PC-3 (cell line): ENCODE measurements around the gene UBASH3B. TPM values are rescaled to one million over a fixed set of nuclear protein-coding genes. Genes with fewer than 3 reads are reported as not detected.

ENCODE experiments used
- ATAC-seq: fragments of 200-7000 bp; cut with Tn5 transposase; 2 replicates; pipeline ENCODE4 v1.9.1; 2020; ENCODE audit warnings: mild to moderate bottlenecking, moderate library complexity
- BruUV-seq: library from RNA; stranded (reverse); fragments of 400-500 nt; replicated peaks from 2 replicates; lab custom pipeline; 2021; lab: Mats Ljungman, UMichigan
- CTCF ChIA-PET: fragments of 300-600 bp; sonication (Branson Sonifier 250); formaldehyde crosslinking; loops from one replicate; lab custom pipeline; 2022; ENCODE audit warnings: antibody characterized with exemption; lab: Charles Lee
- POLR2A ChIA-PET: fragments of 300-600 bp; sonication (Branson Sonifier 250); formaldehyde crosslinking; loops from one replicate; lab custom pipeline; 2022; ENCODE audit warnings: antibody characterized with exemption; ENCODE audit not compliant: unreplicated experiment; lab: Charles Lee
- DNase-seq: peaks from one replicate; pipeline ENCODE4 v3.0.0-alpha.2; 2015
- H2AFZ ChIP-seq: fragments of 300-600 bp; sonication (generic); 2 replicates; pipeline ENCODE4 v1.6.0; 2016; ENCODE audit warnings: antibody characterized with exemption, low read length
- H3F3A ChIP-seq: fragments of 300-600 bp; sonication (generic); one replicate; pipeline ENCODE4 v1.6.0; 2017; ENCODE audit warnings: antibody characterized with exemption, low read length, control low read depth, mild to moderate bottlenecking; ENCODE audit not compliant: unreplicated experiment
- H3K27ac ChIP-seq: fragments of 300-600 bp; sonication (generic); 2 replicates; pipeline ENCODE4 v1.5.1; 2016; ENCODE audit warnings: mild to moderate bottlenecking, low read length
- H3K27me3 ChIP-seq: fragments of 300-600 bp; sonication (generic); 2 replicates; pipeline ENCODE4 v1.6.1; 2016; ENCODE audit warnings: low read length, mixed read lengths
- H3K36me3 ChIP-seq: fragments of 300-600 bp; sonication (generic); 2 replicates; pipeline ENCODE4 v1.6.1; 2016; ENCODE audit warnings: low read depth, mixed run types, low read length, mixed read lengths
- H3K4me1 ChIP-seq: fragments of 300-600 bp; sonication (generic); 2 replicates; pipeline ENCODE4 v1.5.1; 2016; ENCODE audit warnings: low read length; ENCODE audit not compliant: insufficient read depth
- H3K4me2 ChIP-seq: fragments of 300-600 bp; sonication (generic); 2 replicates; pipeline ENCODE4 v1.6.0; 2016; ENCODE audit warnings: low read length
- H3K4me3 ChIP-seq: fragments of 300-600 bp; sonication (generic); 2 replicates; pipeline ENCODE4 v1.5.1; 2016; ENCODE audit warnings: mild to moderate bottlenecking, low read length, mixed read lengths
- H3K79me2 ChIP-seq: fragments of 300-600 bp; sonication (generic); 2 replicates; pipeline ENCODE4 v1.6.1; 2017; ENCODE audit warnings: low read length, mixed read lengths
- H3K9ac ChIP-seq: fragments of 300-600 bp; sonication (generic); 2 replicates; pipeline ENCODE4 v1.6.0; 2016; ENCODE audit warnings: mild to moderate bottlenecking, low read length
- H3K9me2 ChIP-seq: fragments of 300-600 bp; sonication (generic); replicated peaks from 2 replicates; pipeline ENCODE4 v1.6.1; 2016; ENCODE audit warnings: mixed run types, low read length, mixed read lengths
- H3K9me3 ChIP-seq: fragments of 300-600 bp; sonication (generic); 2 replicates; pipeline ENCODE4 v1.6.1; 2016; ENCODE audit warnings: low read length, mixed read lengths
- H4K20me1 ChIP-seq: fragments of 300-600 bp; sonication (generic); 2 replicates; pipeline ENCODE4 v1.6.1; 2016; ENCODE audit warnings: low read length, mixed read lengths
- EZH2 ChIP-seq: fragments of 300-600 bp; sonication (generic); IDR thresholded peaks from one replicate; pipeline ENCODE4 v1.6.1; 2017; ENCODE audit warnings: antibody characterized with exemption, mild to moderate bottlenecking, low read length; ENCODE audit not compliant: unreplicated experiment
- EZH2phosphoT487 ChIP-seq: fragments of 300-600 bp; sonication (generic); IDR thresholded peaks from 2 replicates; pipeline ENCODE4 v1.6.1; 2018; ENCODE audit warnings: mild to moderate bottlenecking, antibody characterized with exemption, low read length, borderline replicate concordance
- intact Hi-C: fragments of 100-400 bp; cut with micrococcal nuclease; formaldehyde crosslinking; loops from 2 replicates; pipeline ENCODE4 v1.9.0; 2023
- total RNA-seq: library from RNA; depleted of rRNA; stranded (reverse); fragments of >200 nt; gene quantifications from 2 replicates; pipeline ENCODE4 v1.2.3, GENCODE V29; 2014
- TF ChIP-seq, protein P1 (sequence below): fragments of 300-600 bp; sonication (generic); conservative IDR thresholded peaks from 2 replicates; pipeline ENCODE4 v1.5.1; 2017; ENCODE audit warnings: antibody characterized with exemption, low read depth, mild to moderate bottlenecking, low read length

The UBASH3B gene
- total RNA-seq, 1 experiment from 2014 or later, result 178 TPM

GRCh38 chr11:122832721-122833470 lies 177.4 kb downstream of the UBASH3B start:
- no peak for TF ChIP-seq EZH2phosphoT487
- no peak for TF ChIP-seq EZH2
- TF ChIP-seq, protein P1, sequence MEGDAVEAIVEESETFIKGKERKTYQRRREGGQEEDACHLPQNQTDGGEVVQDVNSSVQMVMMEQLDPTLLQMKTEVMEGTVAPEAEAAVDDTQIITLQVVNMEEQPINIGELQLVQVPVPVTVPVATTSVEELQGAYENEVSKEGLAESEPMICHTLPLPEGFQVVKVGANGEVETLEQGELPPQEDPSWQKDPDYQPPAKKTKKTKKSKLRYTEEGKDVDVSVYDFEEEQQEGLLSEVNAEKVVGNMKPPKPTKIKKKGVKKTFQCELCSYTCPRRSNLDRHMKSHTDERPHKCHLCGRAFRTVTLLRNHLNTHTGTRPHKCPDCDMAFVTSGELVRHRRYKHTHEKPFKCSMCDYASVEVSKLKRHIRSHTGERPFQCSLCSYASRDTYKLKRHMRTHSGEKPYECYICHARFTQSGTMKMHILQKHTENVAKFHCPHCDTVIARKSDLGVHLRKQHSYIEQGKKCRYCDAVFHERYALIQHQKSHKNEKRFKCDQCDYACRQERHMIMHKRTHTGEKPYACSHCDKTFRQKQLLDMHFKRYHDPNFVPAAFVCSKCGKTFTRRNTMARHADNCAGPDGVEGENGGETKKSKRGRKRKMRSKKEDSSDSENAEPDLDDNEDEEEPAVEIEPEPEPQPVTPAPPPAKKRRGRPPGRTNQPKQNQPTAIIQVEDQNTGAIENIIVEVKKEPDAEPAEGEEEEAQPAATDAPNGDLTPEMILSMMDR, result no peak
- ATAC-seq, result no peak
- CTCF ChIA-PET, result no interaction called here

DNA sequence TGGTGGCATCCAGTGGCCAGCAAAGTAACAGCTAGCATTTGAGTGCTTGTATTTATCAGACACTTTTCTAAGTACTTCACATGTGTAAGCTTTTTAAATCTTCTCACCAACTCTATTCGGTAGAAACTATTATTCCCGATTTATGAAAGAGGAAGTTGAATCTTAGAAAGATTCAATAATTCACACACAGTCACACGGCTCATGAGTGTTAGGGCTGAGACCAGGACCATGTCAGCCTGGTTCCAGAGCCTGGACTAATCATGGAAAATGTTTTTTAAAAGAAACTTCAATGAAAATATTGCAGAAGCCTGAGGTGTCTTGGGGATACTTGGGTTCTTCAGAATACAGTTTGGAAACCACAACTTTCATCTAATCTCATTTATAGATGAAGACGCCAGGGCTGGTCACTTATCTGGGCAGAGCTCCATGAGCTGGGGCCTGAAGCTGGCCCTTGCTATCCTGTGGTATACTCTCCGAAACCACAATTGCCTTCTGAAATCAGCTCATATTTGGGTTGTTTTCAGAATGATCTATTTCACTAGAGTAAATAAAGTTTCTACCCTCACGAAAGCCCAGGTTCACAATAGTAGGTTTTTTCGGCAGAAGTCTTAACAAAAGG lies 178.4 kb downstream of the UBASH3B start:
- no peak overlapping the region for H3K4me3 ChIP-seq
- no peaks in the 10 kb centered on the region for H3K9me3 ChIP-seq
- BruUV-seq, result no TSS peak
- no peak overlapping the region for H2AFZ ChIP-seq
- H3K79me2 ChIP-seq, result no peaks in the 10 kb centered on the region
- TF ChIP-seq EZH2, result no peak
- no peak for TF ChIP-seq EZH2phosphoT487
- TF ChIP-seq, protein P1, result no peak
- no peaks in the 10 kb centered on the region for H3K27me3 ChIP-seq
- H3K4me2 ChIP-seq, result no peak overlapping the region
- no peak overlapping the region for H3K27ac ChIP-seq
- no peaks in the 10 kb centered on the region for H4K20me1 ChIP-seq
- no peaks in the 10 kb centered on the region for H3K4me1 ChIP-seq
- H3F3A ChIP-seq, result no peaks in the 10 kb centered on the region
- no peaks in the 10 kb centered on the region for H3K9me2 ChIP-seq
- intact Hi-C loops, result no loop called here
- POLR2A ChIA-PET, result no interaction called here
- no peaks in the 10 kb centered on the region for H3K36me3 ChIP-seq
- DNase-seq (no peak), ATAC-seq (no peak)
- CTCF ChIA-PET, result interaction anchor here (0.5 to 0.9 kb wide), 3 partner anchors 23 to 1253 kb away, joined by 3 to 5 read pairs (median 3); no protein-coding TSS in a partner anchor
- H3K9ac ChIP-seq, result no peak overlapping the region

More at GRCh38 chr11:122832721-122833470, 177.4 kb downstream of the UBASH3B start:
- no peak for DNase-seq
- Histone ChIP-seq H3K9ac (no peak overlapping the region), H3K4me1 (no peaks in the 10 kb centered on the region), H3F3A (no peaks in the 10 kb centered on the region), H3K27ac (no peak overlapping the region), H3K79me2 (no peaks in the 10 kb centered on the region), H3K27me3 (no peaks in the 10 kb centered on the region), H3K36me3 (no peaks in the 10 kb centered on the region), H3K4me3 (no peak overlapping the region), H3K4me2 (no peak overlapping the region), H4K20me1 (no peaks in the 10 kb centered on the region), H3K9me3 (no peaks in the 10 kb centered on the region), H3K9me2 (no peaks in the 10 kb centered on the region), H2AFZ (no peak overlapping the region)
- BruUV-seq, result no TSS peak
- POLR2A ChIA-PET, result interaction anchor here (0.7 kb wide), 2 partner anchors 16 to 1652 kb away, joined by 3 to 4 read pairs; no protein-coding TSS in a partner anchor
- intact Hi-C loops, result no loop called here
